Panc1 (cell line): ENCODE measurements around the gene FHAD1. TPM values are rescaled to one million over a fixed set of nuclear protein-coding genes. Genes with fewer than 3 reads are reported as not detected.

Experiments used
- ATAC-seq: fragments of 200-7000 bp; cut with Tn5 transposase; 2 replicates; pipeline ENCODE4 v1.9.1; 2020; ENCODE audit warnings: mild to moderate bottlenecking, moderate library complexity
- BruUV-seq: library from RNA; stranded (reverse); fragments of 400-500 nt; replicated peaks from 2 replicates; lab custom pipeline; 2021; lab: Mats Ljungman, UMichigan
- CTCF ChIA-PET: fragments of 300-600 bp; sonication (Branson Sonifier 250); formaldehyde crosslinking; loops from one replicate; lab custom pipeline; 2022; ENCODE audit warnings: antibody characterized with exemption; lab: Charles Lee
- POLR2A ChIA-PET: fragments of 300-600 bp; sonication (Branson Sonifier 250); formaldehyde crosslinking; loops from one replicate; lab custom pipeline; 2022; ENCODE audit warnings: antibody characterized with exemption; lab: Charles Lee
- DNase-seq: peaks from one replicate; pipeline ENCODE4 v3.0.0-alpha.2; 2010; ENCODE audit warnings: low read depth, low spot score
- H3K27ac ChIP-seq: 2 replicates; pipeline ENCODE4 v1.5.1; 2011; ENCODE audit warnings: mild to moderate bottlenecking, low read length, inconsistent platforms
- H3K27me3 ChIP-seq: fragments of 200-500 bp; sonication (Bioruptor generic); 2 replicates; pipeline ENCODE4 v1.6.0; 2014; ENCODE audit warnings: low read length, inconsistent platforms; ENCODE audit not compliant: control insufficient read depth, insufficient read depth
- H3K36me3 ChIP-seq: fragments of 200-500 bp; sonication (Bioruptor generic); 2 replicates; pipeline ENCODE4 v1.5.1; 2014; ENCODE audit warnings: inconsistent platforms, mild to moderate bottlenecking, low read length, moderate library complexity; ENCODE audit not compliant: control insufficient read depth, insufficient read depth
- H3K4me1 ChIP-seq: 2 replicates; pipeline ENCODE4 v1.5.1; 2011; ENCODE audit warnings: inconsistent platforms, mild to moderate bottlenecking, low read length, moderate library complexity; ENCODE audit not compliant: control insufficient read depth, insufficient read depth
- H3K4me3 ChIP-seq, 2 experiments: 2 replicates each; pipeline ENCODE4 v1.5.1; 2011 to 2012; ENCODE audit warnings: low read depth in 2 of 2, low read length in 2 of 2, mild to moderate bottlenecking in 2 of 2, inconsistent platforms in 1 of 2, moderate library complexity in 1 of 2
- H3K9me3 ChIP-seq: fragments of 200-500 bp; sonication (Bioruptor generic); 2 replicates; pipeline ENCODE4 v1.5.1; 2014; ENCODE audit warnings: low read depth, mild to moderate bottlenecking, inconsistent platforms, low read length, moderate library complexity; ENCODE audit not compliant: control insufficient read depth, insufficient read depth
- POLR2AphosphoS5 ChIP-seq: IDR thresholded peaks from 2 replicates; pipeline ENCODE4 v1.6.1; 2012; ENCODE audit warnings: mild to moderate bottlenecking, low read depth, low read length, moderate library complexity
- SIN3A ChIP-seq: IDR thresholded peaks from 2 replicates; pipeline ENCODE4 v1.6.1; 2012; ENCODE audit warnings: low read depth, mild to moderate bottlenecking, low read length, moderate library complexity, borderline replicate concordance; ENCODE audit not compliant: insufficient read depth
- TCF7L2 ChIP-seq: IDR thresholded peaks from 2 replicates; pipeline ENCODE4 v1.6.1; 2011; ENCODE audit warnings: mild to moderate bottlenecking, low read depth, low read length, inconsistent platforms
- in situ Hi-C: cut with HindIII; loops from 2 replicates; pipeline ENCODE4 v1.10.0; 2016; ENCODE audit warnings: low sequenced_read_pairs, low pct_unique_long_range_greater_than_20kb
- intact Hi-C: fragments of 100-400 bp; cut with micrococcal nuclease; formaldehyde crosslinking; loops from one replicate; pipeline ENCODE4 v1.10.0; 2022; ENCODE audit not compliant: unreplicated experiment
- total RNA-seq: library from RNA; stranded (reverse); gene quantifications from one replicate; pipeline ENCODE4 v1.2.1, GENCODE V29; 2021; ENCODE audit not compliant: unreplicated experiment
- TF ChIP-seq, protein P1 (sequence below): fragments of 450-650 bp; IDR thresholded peaks from 2 replicates; pipeline ENCODE4 v1.5.1; 2017; ENCODE audit warnings: mild to moderate bottlenecking
- TF ChIP-seq, protein P2 (sequence below), 2 experiments: IDR thresholded peaks; 2 replicates each; pipeline ENCODE4 v1.6.1; 2011 to 2012; ENCODE audit warnings: low read depth in 2 of 2, control low read depth in 1 of 2, low read length in 1 of 2, mild to moderate bottlenecking in 1 of 2, moderate library complexity in 1 of 2; ENCODE audit not compliant: insufficient read depth in 1 of 2

FHAD1 gene
- total RNA-seq, 1 experiment from 2014 or later, result 0.23 TPM

DNA sequence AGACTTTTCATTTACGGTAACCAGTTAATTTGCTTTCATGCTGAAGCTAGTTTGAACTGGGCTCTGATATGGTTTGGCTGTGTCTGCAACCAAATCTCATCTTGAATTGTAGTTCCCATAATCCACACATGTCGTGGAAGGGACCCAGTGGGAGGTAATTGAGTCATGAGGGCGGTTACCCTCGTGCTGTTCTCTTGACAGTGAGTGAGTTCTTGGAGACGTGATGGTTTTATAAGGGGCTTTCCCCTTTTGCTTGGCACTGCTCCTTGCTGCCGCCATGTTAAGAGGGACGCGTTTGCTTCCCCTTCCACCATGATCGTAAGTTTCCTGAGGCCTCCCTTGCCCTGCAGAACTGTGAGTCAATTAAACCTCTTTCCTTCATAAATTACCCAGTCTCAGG, 10.3 kb upstream of the FHAD1 start:
- in situ Hi-C loops (no loop called here), intact Hi-C loops (no loop called here)
- no peak overlapping the region for H3K4me3 ChIP-seq
- no peaks in the 10 kb centered on the region for H3K9me3 ChIP-seq
- H3K4me1 ChIP-seq, result no peaks in the 10 kb centered on the region
- no peaks in the 10 kb centered on the region for H3K36me3 ChIP-seq
- BruUV-seq, result no TSS peak
- no peak for TF ChIP-seq SIN3A
- TF ChIP-seq POLR2AphosphoS5, result no peak
- TF ChIP-seq, protein P1, sequence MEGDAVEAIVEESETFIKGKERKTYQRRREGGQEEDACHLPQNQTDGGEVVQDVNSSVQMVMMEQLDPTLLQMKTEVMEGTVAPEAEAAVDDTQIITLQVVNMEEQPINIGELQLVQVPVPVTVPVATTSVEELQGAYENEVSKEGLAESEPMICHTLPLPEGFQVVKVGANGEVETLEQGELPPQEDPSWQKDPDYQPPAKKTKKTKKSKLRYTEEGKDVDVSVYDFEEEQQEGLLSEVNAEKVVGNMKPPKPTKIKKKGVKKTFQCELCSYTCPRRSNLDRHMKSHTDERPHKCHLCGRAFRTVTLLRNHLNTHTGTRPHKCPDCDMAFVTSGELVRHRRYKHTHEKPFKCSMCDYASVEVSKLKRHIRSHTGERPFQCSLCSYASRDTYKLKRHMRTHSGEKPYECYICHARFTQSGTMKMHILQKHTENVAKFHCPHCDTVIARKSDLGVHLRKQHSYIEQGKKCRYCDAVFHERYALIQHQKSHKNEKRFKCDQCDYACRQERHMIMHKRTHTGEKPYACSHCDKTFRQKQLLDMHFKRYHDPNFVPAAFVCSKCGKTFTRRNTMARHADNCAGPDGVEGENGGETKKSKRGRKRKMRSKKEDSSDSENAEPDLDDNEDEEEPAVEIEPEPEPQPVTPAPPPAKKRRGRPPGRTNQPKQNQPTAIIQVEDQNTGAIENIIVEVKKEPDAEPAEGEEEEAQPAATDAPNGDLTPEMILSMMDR, result no peak
- TF ChIP-seq, protein P2, sequence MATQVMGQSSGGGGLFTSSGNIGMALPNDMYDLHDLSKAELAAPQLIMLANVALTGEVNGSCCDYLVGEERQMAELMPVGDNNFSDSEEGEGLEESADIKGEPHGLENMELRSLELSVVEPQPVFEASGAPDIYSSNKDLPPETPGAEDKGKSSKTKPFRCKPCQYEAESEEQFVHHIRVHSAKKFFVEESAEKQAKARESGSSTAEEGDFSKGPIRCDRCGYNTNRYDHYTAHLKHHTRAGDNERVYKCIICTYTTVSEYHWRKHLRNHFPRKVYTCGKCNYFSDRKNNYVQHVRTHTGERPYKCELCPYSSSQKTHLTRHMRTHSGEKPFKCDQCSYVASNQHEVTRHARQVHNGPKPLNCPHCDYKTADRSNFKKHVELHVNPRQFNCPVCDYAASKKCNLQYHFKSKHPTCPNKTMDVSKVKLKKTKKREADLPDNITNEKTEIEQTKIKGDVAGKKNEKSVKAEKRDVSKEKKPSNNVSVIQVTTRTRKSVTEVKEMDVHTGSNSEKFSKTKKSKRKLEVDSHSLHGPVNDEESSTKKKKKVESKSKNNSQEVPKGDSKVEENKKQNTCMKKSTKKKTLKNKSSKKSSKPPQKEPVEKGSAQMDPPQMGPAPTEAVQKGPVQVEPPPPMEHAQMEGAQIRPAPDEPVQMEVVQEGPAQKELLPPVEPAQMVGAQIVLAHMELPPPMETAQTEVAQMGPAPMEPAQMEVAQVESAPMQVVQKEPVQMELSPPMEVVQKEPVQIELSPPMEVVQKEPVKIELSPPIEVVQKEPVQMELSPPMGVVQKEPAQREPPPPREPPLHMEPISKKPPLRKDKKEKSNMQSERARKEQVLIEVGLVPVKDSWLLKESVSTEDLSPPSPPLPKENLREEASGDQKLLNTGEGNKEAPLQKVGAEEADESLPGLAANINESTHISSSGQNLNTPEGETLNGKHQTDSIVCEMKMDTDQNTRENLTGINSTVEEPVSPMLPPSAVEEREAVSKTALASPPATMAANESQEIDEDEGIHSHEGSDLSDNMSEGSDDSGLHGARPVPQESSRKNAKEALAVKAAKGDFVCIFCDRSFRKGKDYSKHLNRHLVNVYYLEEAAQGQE (IDR thresholded peaks at IDR 0.05; ENCODE audit: insufficient read depth in 1 of 2, low read depth in 2 of 2, low read length in 1 of 2), result no peak
- ATAC-seq, result no peak
- no peaks in the 10 kb centered on the region for H3K27me3 ChIP-seq
- ChIA-PET POLR2A (no interaction called here), CTCF (no interaction called here)
- no peak for DNase-seq
- no peak overlapping the region for H3K27ac ChIP-seq

DNA sequence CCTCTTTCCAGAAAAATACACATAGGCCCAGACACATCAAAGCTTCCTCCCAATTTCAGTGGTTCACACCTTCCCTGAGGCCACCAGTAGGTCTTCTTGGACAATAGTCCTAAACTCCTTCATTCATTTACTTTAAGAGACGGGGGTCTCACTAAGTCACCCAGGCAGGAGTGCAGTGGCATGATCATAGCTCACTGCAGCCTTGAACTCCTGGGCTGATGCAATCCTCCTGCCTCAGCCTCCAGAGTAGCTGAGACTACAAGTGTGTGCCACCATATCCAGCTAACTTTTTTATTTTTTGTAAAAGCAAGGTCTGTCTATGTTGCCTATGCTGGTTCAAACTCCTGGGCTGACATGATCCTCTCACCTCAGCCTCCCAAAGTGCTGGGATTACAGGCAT, 8.2 kb upstream of the FHAD1 start:
- ChIA-PET CTCF (no interaction called here), POLR2A (interaction anchor here (0.6 kb wide), 1 partner anchor 10 kb away, joined by 8 read pairs; no protein-coding TSS in a partner anchor)
- TF ChIP-seq TCF7L2 (no peak), POLR2AphosphoS5 (no peak), SIN3A (no peak)
- TF ChIP-seq, protein P2 (IDR thresholded peaks at IDR 0.05; ENCODE audit: insufficient read depth in 1 of 2, low read depth in 2 of 2, low read length in 1 of 2), result no peak
- TF ChIP-seq, protein P1, result no peak
- intact Hi-C loops (no loop called here), in situ Hi-C loops (no loop called here)
- Histone ChIP-seq H3K9me3 (no peaks in the 10 kb centered on the region), H3K27me3 (no peaks in the 10 kb centered on the region), H3K4me1 (no peaks in the 10 kb centered on the region), H3K36me3 (no peaks in the 10 kb centered on the region), H3K4me3 (no peak overlapping the region), H3K27ac (no peak overlapping the region)
- ATAC-seq (no peak), DNase-seq (no peak)
- BruUV-seq, result no TSS peak
